ENCODE measurements around the gene KCNK4.
"Not testable (repeated sequence)": the region's sequence is repeated elsewhere in the genome, so short reads cannot be mapped to it uniquely, and the experiment has no call there.

Gene KCNK4

DNA sequence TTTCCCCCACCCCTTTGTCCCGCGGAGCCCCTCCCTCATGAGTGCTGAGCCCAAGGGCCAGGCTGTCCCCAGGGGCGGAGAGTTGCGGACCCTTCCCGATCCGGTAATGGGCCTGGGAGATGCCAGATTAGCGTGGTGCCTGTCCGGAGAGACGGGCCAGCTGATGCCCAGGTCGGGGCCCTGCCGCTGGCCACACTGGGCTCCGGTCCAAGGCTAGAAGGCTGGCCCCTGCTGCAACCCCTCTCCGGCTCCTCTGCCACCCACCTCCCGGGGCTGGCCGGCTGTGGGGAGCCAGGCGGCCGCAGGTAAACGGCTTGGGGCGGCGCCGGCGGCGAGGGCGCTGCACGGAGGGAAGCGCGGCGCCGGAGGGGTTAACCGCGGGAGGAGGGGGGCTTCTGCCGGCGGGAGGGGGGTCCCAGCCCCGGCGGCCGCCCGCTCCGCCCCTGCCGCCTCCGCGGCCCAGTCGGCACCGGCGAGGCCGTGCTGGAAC, at the start of gene KCNK4:
Gene KCNK4 (plus strand): TSS at position 41 of the 490 bp plus-strand sequence. CDS start 1,717 bp downstream, outside the sequence.
- DNase-seq: no peak

DNA sequence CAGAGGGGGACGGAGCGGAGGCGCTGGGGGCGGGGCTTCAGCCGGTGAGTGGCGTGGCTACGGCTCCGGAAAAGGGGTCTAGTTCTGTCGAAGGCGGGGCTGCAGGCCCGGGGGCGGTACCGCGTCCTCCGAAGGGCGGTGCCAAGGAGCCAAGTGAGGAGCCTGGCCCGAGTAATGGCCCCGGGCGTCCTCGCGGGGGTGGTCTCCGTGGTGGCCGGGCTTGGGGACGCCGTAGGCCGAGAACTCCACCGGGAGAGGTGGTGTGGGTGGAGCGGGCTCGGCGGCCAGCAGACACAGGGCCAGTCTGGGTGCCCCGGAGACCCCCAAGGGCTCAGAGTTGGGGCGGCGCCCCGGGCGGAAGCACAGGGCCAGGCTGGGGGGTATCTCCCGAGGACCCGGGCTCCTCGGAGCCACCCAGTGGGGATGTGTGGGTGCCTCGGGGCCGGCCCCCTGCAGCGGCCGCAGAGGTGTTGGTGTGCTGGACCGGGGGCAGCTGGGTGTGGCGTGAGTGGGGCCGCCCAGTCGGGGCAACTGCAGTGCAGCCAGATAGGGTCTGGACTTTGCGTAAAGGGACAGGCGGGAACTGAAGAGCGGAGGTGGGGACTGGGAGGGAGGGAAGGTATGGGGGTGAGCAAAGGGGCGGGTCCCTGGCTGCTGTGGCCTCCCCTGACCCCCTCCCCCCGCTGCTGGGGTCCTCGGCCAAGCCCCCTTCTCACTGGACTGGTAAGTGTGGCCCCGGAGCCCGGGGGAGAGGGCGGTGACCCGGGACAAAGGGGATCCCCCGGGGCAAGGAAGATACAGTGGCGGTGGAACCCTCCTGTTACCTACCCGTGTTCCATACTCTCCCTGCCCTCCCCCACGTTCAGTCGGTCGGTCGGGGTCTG, 49.4 kb upstream of the KCNK4 start:
- DNase-seq: no peak

DNA sequence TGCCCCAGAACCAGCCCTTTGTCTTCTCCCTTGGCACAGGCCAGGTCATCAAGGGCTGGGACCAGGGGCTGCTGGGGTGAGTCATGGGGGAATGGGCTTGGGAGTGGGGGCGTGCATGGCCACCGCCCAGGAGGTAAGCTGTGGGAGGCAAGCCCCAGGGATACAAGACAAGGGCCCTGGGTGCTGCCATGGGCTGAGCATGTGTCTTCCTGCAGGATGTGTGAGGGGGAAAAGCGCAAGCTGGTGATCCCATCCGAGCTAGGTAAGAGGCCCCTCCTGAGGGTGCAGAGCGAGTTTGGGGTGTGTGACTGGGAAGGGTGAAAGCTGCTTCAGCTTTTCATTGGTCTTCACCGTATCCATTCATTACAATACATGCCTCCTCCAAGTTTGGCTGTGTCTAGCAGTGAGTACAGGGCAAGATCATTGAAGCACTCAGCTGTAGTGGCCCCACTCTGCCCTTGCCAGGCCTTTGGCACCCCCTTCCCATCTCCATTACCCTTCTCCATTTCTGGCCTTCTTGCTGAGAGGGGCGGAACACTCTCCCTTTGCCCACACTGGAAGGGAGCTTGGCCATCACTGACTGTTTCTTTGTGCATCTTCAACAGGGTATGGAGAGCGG, 47.8 kb upstream of the KCNK4 start:
- no peak for DNase-seq

DNA sequence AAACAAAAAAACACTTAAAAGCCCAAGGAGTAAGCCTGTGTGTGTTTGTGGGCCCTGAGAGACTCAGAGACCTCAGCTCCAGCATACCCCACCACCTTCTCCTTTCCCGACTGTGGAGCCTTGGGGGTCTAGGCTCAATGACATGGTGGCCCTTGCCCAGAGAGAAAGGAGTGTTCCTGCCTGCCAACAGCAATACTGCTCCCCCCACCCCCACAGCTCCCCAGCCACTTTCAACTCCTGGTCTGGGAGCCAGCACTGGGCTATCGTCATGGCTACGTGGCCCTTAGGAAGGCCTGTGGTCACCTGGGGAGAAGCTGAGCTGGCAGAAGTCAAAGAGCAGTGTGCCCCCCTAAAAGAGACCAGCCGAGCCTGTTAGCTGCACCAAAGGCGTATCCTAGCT, 47.0 kb upstream of the KCNK4 start:
- no peak for DNase-seq

DNA sequence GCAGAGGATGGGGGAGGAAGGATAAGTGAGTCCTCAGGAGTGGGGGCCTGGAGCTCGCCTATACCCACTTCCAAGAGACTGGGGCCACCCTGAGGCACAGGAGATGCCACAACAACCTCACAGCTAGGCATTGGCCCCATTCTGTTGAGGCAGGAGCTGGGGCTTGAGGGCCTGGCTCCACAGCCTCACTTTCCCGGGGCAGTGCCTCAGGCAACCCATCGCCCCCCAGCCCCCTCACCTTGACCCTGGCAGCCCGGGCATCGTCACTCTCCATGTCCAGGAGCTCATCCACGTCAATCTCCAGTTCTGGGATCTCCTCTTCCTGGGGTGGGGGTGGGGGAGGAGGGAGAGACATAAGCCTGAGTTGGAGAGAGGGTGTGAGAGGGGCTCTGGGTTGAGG, 46.1 kb upstream of the KCNK4 start:
- DNase-seq: no peak

DNA sequence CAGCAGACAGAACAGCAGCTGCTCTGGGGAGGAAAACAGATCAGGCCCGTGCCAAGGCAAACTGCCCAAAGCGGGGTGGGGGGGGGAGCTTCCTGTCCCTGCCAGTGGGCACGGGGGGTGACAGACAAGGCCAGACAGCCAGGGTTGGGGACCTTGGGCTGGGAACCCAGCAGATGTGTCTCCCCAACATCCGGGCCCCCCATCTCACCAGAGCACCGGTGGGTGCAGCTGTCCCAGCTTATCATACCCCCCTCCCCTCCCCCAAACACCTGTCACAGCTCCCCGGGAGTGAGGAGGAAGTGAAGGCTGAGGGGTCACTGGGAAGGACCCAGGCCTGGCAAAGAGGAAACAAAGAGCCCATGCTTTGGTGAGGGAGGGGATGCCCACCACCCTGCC, 45.7 kb upstream of the KCNK4 start:
- DNase-seq: no peak

DNA sequence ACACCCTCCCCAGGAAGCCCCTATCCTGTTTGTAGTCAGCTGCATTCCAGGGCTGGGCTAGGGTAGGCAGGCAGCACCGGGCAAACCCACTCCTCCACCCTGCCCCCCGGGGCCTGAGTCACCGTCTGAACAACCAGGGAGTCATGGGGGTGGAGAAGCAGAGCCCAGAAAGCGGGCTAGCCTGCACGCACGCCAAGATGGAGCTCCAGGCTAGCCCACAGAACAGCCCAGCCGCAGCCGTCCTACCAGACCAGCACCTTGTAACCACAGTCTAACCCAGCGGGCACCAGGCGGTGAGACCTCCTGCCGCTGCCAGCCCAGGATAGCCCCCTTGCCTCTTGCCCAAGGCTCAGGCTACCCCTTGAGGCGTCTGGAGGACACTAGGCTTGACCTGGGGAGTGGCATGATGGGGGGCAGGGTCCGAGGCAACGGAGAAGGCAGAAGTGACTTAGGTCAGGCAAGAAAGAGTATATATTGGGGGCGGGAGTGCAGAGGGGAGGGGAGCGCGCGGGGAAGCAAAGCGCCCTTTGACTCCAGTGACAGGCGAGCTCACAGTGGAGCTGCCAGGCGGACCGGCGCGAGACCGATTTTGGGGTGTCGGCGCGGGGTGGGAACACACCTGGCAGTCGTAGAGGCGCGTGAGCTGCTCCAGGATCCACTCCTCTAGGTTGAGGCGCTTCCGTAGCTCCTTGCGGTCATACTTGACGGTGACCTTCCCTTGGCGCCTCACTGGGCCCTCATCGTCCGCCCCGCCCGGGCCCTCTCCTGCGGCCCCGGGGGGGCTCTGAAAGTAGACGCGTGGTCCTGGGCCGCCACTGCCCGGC, 45.1 kb upstream of the KCNK4 start:
- no peak for DNase-seq

DNA sequence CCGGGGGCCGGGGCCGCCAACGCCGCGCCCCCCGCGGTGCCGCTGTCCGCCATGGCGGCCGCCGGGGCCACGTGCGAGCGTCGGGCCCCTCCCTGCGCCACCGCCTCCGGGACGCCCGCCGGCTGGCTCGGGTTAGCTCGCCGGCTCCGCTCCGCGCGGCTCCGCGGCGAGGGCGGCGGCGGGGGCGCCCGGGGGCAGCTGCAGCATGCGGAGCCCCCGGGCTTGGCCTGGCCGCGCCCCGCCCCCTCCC, 44.6 kb upstream of the KCNK4 start:
- DNase-seq: not testable (repeated sequence)

DNA sequence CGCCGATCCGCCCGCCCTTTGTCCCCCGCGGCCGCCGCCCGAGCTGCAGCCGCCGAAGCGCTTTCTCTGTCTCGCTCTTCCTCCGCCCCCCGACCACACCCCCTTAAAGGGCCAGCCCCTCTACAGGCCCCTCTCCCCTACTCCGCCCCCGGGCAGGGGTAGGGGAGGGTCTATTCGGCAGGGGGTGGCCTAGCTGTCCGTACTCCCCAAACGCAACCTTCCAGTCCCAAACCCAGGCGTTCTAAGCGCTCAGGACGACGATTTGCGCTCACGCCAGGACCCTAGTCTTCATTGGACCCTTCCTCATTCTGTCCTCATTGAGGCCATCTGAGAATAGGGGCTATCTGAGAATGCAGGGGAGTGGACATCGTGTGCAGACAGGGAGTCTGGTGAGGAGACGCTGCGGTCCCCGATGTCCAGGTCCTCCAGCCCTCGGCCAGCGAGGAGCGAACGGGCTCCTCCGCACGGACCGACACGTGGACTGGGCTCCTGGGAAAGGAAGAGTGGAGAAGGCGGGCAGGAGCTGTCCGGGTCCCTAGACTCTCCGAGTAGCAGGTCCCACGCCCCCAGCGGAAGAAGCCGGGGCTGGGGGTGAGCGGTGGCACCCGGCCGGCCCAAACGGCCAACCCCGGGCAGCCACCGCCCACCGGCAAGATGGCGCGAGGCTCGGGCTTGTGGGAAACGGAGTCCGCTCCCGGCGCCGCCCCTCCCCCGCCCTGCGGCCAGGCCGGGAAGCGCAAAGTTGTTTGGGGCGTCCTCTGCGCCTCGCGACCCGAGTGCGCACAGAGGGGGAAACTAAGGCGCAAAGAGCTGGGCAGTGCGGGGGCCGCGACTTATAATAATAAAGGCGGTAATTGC, 44.0 kb upstream of the KCNK4 start, which contains the start of gene PPP1R14B:
Gene PPP1R14B (minus strand): TSS at position 73 of the 858 bp plus-strand sequence. CDS start 270 bp downstream, outside the sequence.
- no peak for DNase-seq

DNA sequence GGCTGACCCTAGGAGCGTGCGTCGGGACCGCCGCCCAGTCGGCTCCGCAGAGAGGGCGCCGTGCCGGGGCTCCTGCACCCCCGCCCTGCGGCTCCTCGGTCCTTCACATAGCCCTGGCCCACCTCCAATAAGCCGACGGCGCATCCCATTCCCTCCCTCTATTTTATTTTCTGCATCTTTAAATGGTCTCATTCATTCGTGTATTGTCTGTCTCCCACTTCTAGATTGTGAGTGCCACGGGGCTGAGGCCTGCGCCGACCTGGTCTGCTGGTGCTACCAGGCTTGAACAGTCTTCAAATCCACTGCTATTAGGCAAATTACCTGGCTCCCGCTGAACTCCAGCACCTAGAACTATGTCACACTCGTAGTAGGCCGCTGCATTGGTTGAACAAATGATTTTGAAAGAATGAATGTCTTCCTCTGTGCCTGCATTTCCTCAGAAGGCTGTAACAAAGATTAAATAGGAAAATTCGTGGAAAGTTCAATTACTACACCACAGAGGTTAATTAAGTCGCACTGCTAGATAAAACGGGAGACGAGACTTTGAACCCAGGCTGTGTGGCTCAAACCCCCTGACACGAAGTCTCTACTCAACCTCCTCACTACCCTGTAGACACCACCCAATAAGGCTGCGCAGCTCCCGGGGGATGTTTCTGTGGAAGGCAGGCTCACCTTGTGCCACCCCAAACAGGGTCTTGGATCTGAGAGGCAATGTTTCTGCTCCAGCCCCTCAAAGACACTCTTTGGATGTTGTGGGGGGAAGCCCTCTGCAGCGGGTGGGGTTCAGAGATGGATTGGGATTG, 43.2 kb upstream of the KCNK4 start:
- no peak for DNase-seq

DNA sequence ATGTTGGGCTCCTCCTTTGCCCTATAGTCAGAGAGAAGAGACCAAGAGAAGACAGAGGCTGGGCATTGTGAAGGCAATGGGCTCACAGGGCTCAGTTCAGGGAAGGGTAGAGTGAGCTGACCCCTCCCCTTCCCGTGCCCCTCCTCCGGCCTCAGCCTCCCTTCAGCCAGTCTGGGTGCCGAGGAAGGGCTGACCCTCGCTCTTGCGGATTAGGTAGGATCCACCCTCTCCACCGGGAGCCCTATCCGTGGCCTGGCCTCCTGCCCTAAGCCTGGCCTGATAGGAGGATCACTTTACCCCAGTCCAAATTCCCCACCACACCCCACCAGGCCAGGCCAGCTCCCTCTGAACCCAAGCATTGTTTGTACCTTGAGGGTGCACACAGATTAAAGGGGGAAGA, 42.5 kb upstream of the KCNK4 start:
- no peak for DNase-seq

DNA sequence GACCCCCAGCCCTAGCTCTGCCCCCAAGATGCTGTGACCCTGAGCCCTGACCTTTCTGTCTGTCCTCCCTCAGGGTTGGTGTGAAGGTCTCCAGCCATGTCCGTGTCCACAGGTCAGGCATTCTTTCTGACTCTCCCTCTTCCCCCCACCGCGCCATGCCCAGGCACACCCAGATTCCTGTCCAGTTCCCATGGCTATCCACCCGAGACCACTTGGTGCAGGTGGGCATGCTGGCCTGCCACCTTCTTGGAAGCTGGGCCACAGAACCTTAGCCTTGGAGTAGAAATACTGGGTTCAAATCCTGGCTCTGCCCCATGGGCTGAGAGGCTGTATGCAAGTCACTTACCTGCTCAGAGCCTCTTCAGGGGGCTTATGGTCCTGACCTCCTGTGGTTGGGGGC, 42.1 kb upstream of the KCNK4 start:
- no peak for DNase-seq

DNA sequence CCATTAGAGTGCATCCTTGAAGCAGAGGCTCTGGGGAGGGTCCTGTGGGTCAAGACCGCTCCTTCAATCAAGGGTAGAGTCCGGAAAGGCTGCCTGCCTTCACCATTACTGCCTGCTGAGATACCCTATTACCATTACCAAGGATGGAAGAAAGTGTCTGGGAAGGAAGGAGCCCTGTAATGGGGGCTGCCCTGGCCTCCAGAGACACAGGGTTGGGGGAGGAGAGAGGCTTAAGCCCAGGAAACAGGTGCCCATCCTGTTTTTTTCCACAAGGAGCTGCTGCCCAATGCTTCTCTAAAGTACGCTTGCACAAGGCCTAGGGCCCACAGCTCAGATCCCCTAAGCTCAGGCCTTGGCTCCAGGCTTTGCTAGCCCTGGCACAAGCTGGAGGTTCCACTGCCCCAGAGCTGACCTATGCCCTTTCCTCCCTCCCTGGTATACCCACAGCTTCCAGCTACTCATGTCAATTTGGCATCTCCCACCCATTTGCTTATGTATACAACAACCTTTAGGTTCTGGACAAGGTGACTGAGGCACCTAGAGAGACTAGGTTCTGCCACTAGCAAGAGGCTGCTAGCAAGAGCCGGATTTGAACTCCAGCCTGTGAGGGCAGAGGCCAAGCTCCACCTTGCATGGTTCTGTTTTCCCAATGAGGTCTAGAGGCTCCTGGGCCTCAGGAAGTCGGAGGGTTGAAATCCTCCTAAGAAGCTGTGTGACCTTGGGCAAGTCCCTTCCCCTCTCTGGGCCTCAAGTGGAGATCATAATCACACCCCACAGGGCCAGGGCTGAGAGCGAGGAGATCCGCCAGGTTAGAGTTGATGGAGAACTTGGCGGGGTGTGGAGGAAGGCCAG, 41.3 kb upstream of the KCNK4 start:
- no peak for DNase-seq

DNA sequence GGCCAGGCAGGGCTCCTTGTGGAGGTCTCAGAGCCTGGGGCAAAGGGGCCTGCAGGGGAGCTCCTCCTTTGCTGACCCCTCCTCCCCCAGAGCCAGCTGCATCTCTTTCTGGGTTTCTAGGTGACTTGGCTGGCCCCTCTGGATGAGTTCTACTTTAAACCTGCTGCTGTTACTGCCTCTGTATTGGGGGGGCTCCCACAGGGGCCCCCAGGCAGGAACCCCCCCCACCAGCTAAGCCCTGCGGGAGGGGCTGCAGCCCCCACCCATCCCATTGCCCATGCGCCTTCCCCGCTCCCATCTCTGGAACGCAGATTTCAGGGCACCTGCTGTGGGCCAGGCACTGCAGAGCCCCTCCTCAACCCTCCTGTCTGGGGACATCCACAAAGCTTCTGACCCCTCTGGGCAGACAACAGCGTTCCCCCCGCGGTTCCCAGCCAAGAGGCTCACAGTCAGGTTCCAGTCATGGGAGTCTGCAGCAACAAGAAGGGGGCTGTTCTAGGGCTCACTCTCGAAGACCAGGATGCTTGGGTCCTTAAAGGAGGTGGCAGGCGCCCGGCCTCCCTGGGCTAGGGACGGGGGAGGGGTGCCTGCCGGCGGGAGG, 40.6 kb upstream of the KCNK4 start:
- no peak for DNase-seq

DNA sequence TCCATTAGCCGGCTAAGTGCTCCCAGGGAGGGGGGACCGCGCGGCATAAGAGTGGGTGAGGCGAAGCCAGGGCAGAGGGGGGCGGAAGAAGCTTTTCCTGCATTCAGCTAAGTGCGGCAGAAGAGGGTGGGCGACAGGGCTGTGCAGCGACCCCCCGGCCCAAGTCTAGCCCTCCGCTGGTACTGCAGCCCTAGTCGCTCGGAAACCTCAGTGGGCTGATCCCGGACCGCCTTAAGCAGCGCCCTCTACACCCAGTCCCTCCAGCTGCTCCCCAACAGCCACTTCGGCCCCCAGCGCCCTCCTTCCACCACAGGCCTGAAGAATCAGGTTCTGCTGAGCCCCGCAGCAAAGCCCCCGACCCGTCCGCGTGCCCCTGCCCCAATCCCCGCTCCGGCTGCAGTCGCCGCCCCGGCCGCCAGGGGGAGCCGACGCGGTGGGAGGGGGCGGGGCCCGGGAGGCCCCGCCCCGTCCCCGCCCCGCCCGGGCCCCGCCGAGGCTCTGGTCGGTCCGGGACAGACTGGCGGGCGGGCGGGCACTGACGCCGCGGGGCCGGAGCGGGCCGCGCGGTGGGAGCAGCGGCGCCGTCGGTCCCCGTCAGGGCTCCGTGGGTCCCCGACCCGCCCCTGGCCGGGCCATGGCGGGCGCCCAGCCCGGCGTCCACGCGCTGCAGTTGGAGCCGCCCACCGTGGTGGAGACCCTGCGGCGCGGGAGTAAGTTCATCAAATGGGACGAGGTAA, 39.9 kb upstream of the KCNK4 start, which contains the start of gene PLCB3:
Gene PLCB3 (plus strand): TSS at position 515 of the 737 bp plus-strand sequence. CDS start 120 bp downstream, at position 635.
- DNase-seq: no peak

DNA sequence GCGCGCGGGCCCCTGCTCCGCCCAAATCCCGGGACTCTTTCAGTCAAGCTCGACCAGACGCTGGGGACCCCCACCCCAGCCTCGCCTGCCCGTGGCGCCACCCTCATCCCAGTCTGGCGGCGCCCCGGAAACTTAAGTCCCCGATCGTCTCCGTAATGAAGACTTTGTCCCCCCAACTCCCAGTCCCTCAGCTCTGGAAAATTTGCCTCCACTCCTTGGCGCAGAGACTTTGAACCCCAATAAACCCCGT, 39.4 kb upstream of the KCNK4 start:
- DNase-seq: no peak

DNA sequence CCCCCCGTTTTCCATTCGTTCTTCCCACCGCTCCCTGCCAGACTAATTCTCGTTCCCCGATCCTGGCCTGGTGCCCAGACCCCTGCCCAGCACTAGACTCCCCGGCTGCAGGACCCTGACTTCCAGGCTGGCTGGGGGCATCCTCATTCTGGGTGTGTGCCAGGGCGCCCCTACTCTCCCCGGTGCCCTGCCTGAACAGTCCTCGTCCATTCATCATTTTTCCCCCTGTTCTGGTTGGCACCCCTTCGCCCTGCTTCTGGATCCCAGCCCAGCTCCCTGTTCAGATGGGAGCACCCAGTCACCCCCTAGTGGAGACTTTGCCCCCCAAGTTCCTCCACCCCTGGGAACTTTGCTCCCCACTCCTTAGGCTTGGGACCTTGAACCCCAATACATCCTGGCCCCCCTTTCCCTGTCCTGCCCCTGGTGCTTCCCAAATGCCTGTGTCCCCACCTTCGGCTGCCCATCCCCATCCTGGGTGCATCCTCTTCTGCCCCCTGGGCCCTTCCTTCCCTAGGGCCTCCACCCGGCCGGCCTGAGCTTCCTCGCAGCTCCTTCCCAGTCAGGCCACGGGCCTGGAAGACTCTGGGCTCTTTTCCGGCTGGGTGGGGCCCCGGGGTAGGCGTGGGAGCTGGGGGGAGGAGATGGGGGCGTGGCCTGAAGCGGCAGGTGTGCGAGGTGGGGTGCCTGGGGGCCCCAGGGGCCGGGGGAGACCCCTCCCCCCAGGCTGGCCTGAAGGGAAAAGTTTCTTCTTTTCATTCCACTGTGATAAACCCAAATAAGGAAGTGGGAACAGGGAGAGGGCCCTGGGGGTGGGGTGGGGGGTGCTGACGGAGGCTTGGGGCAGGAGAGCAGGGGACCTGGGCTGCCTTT, 38.9 kb upstream of the KCNK4 start:
- DNase-seq: no peak

DNA sequence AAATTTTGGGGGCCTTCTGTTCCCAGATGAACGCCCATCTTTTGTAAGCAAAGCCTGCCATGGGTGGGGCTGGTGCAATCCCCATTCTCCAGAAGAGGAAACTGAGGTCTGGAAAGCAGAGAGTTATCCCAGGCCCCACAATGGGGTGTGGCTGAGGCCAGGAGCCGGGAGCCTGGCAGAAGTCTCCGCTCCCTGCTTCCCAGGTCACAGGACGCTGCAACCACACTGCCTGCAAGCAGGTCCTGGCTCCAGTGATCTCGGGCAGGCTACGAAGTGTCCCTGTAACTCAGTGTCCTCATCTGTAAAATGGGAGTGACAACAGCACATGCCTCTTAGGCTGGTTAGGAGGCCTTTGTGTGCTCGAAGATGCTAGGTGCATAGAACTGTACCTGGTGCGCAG, 38.1 kb upstream of the KCNK4 start:
- no peak for DNase-seq

DNA sequence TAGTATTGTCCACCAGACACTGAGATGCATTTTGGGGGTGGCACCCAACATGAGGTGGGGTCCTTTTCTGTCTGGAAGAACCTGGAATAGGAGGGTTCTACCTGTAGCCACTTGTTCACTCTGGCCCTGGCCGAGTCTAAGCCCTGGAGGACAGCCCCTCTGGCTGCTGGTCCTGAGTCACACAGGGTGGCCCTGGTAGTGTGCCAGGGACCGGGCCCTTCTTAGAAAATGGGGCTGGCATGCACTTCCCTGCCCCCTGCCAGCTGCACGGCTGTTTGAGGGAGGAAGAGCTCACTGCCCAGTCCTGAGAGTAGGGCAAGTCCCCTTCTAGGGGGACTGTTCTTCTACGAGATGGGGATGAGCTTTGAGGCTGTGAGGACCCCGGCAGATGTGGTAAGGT, 37.6 kb upstream of the KCNK4 start:
- no peak for DNase-seq
